ENCODE measurements around the gene FRMD8. TPM values are rescaled to one million over a fixed set of nuclear protein-coding genes. Genes with fewer than 3 reads are reported as not detected.

Gene FRMD8
- total RNA-seq, 1 donor from 2014 or later = 70.6 TPM

DNA sequence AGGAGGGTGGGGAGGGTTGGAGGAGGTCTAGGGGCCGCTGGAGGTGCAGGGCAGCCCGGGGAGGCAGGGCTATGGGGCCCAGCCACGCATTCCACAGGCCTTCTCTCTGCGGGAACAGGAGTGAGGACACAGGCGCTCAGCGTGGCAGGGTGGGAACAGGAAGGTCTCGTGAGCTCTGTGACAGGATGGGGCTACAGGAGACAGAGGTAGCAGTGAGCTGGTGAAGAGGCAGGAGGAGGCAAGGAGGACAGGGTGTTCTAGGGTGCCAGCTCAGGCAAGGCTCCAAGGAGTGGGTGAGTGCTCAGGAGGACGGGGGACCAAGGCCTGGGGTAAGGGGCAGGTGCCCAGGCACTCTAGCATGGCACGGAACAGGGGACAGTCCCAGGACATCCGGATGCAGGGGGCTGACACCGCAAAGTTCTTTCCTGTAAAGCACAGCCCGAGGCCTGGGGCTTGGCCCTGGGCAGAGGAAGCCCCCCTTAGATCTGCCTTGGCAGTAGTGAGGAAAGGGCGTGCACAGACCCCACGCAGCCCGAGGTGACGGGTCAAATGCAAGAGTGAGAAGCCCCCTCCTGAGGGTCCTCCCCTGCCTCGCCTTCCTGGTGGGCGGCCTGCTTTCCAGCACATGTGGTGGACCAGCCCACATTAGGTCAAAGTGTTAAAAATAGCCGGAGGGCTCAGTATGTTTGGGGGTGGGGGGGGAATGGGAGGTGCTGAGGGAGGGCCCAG lies 31.4 kb downstream of the FRMD8 start:
- Mint-ChIP-seq H3K27ac (peak overlapping the region; percentile 100), H3K4me1 (peaks cover 67% of the 10 kb centered on the region), H3K4me3 (peak overlapping the region; percentile 86), H3K36me3 (ENCODE audit: low read depth) (peaks cover 15% of the 10 kb centered on the region), H3K27me3 (no peaks in the 10 kb centered on the region), H3K9me3 (no peaks in the 10 kb centered on the region)
- peak; percentile 1 for ATAC-seq (ENCODE audit: low read depth)
- POLR2A ChIA-PET = interaction anchor here (0.9 to 19.3 kb wide), 20 partner anchors 9 to 442 kb away, joined by 3 to 3752 read pairs (median 9); partner anchors contain the start of genes FAM89B, FRMD8, MALAT1 and NEAT1
- CTCF ChIA-PET = interaction anchor here (0.8 to 12.8 kb wide), 8 partner anchors 10 to 86 kb away, joined by 3 to 289 read pairs (median 6); partner anchors contain the start of gene MALAT1
- intact Hi-C loops (cut with micrococcal nuclease) = loop anchor here (2.0 kb wide), 2 partner anchors 15 to 59 kb away; no protein-coding TSS in a partner anchor
- TF ChIP-seq, protein P1, sequence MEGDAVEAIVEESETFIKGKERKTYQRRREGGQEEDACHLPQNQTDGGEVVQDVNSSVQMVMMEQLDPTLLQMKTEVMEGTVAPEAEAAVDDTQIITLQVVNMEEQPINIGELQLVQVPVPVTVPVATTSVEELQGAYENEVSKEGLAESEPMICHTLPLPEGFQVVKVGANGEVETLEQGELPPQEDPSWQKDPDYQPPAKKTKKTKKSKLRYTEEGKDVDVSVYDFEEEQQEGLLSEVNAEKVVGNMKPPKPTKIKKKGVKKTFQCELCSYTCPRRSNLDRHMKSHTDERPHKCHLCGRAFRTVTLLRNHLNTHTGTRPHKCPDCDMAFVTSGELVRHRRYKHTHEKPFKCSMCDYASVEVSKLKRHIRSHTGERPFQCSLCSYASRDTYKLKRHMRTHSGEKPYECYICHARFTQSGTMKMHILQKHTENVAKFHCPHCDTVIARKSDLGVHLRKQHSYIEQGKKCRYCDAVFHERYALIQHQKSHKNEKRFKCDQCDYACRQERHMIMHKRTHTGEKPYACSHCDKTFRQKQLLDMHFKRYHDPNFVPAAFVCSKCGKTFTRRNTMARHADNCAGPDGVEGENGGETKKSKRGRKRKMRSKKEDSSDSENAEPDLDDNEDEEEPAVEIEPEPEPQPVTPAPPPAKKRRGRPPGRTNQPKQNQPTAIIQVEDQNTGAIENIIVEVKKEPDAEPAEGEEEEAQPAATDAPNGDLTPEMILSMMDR (IDR thresholded peaks at IDR 0.05) = no peak
- DNase-seq = peak; percentile 55

DNA sequence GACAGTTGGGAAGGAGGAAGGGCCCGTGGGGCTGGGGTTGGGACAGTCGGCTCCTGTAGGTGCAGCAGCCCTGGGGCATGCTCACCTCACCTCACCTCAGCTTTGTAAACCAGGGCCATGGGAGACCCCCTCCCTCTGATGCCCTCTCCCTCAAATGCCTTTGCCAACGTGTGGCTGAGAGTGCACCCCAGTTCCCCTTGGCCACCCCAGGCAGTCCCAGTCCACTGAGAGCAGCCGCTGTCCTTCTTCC lies 31.9 kb downstream of the FRMD8 start:
- Mint-ChIP-seq H3K4me1 (peaks cover 69% of the 10 kb centered on the region), H3K27ac (peak overlapping the region; percentile 100), H3K36me3 (ENCODE audit: low read depth) (peaks cover 15% of the 10 kb centered on the region), H3K27me3 (no peaks in the 10 kb centered on the region), H3K9me3 (no peaks in the 10 kb centered on the region), H3K4me3 (peak overlapping the region; percentile 87)
- ATAC-seq (ENCODE audit: low read depth) (peak; percentile 0), DNase-seq (no peak)
- CTCF ChIA-PET = interaction anchor here (0.8 to 12.8 kb wide), 5 partner anchors 9 to 86 kb away, joined by 3 to 289 read pairs (median 5); partner anchors contain the start of gene MALAT1
- POLR2A ChIA-PET = interaction anchor here (1.0 to 19.3 kb wide), 18 partner anchors 8 to 441 kb away, joined by 3 to 3752 read pairs (median 15); partner anchors contain the start of genes FAM89B, FRMD8, MALAT1 and NEAT1
- intact Hi-C loops (cut with micrococcal nuclease) = no loop called here
- TF ChIP-seq, protein P1 (IDR thresholded peaks at IDR 0.05) = no peak

DNA sequence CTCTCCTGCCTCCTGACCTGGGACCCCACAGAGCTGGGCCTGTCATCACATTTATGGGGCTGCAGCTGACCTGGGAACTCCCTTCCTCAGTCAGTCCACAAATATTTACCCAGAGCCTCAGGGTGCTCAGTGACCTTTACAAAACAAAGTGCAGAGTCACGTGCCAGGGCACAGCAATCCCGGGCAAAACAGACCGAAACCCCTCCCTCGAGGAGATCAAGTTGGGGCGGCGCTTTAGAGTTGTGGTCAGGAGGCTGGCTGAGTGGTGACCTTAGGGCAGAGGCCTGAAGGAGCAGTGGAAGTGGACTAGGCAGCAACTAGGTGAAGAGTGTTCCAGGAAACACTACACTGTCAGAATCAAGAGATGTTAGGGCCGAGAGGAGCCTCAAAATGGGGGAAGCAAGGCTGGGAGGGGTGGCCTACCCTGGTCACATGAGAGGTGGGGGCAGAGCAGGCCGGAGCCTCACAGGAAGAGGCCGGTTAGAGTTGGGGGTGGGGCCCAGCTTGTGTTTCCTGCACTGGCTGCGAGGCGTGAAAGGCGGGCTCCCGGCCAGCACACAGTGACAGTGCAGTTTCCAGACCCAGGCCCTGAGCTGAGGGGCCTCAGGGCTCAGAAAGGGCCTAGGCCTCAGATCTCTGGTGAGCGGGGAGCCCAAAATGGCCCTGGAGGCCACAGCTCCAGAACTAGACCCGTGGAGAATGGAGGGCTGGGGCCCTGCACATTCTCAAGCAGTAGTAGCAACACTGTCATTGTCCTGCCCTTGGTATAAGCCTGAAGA lies 32.4 kb downstream of the FRMD8 start:
- no peaks in the 10 kb centered on the region for H3K27me3 Mint-ChIP-seq
- DNase-seq = peak; percentile 87
- peak overlapping the region; percentile 87 for H3K4me3 Mint-ChIP-seq
- peak overlapping the region; percentile 100 for H3K27ac Mint-ChIP-seq
- intact Hi-C loops (cut with micrococcal nuclease) = loop anchor here (1.0 kb wide), 2 partner anchors 12 to 78 kb away; no protein-coding TSS in a partner anchor
- ChIA-PET POLR2A (interaction anchor here (0.6 to 19.3 kb wide), 25 partner anchors 8 to 441 kb away, joined by 3 to 3752 read pairs (median 6); partner anchors contain the start of genes FAM89B, FRMD8, MALAT1 and NEAT1), CTCF (interaction anchor here (1.0 to 12.8 kb wide), 5 partner anchors 11 to 85 kb away, joined by 3 to 289 read pairs (median 5); partner anchors contain the start of gene MALAT1)
- peaks cover 15% of the 10 kb centered on the region for H3K36me3 Mint-ChIP-seq (ENCODE audit: low read depth)
- peak; percentile 50 for ATAC-seq (ENCODE audit: low read depth)
- H3K9me3 Mint-ChIP-seq = no peaks in the 10 kb centered on the region
- TF ChIP-seq, protein P1 (IDR thresholded peaks at IDR 0.05) = no peak
- peaks cover 71% of the 10 kb centered on the region for H3K4me1 Mint-ChIP-seq

DNA sequence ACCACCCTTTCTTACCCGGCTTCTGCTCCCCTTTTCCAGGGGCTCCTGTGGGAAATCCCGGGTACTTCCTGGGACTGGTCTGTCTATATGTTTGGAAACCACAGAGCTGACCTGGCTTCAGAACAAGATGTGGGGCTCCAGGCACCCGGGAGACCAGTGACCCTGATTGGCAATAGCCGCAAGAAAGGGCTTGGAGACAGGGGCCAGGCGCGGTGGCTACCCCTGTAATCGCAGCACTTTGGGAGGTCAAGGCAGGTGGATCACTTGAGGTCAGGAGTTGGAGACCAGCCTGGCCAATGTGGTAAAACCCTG lies 33.0 kb downstream of the FRMD8 start:
- intact Hi-C loops (cut with micrococcal nuclease) = loop anchor here (1.0 kb wide), 2 partner anchors 12 to 78 kb away; no protein-coding TSS in a partner anchor
- Mint-ChIP-seq H3K9me3 (no peaks in the 10 kb centered on the region), H3K4me3 (peak overlapping the region; percentile 87), H3K27ac (peak overlapping the region; percentile 100), H3K36me3 (ENCODE audit: low read depth) (peaks cover 19% of the 10 kb centered on the region), H3K27me3 (no peaks in the 10 kb centered on the region), H3K4me1 (peaks cover 73% of the 10 kb centered on the region)
- ATAC-seq (ENCODE audit: low read depth) (no peak), DNase-seq (no peak)
- TF ChIP-seq, protein P1 (IDR thresholded peaks at IDR 0.05) = no peak
- ChIA-PET POLR2A (interaction anchor here (0.6 to 19.3 kb wide), 23 partner anchors 7 to 1209 kb away, joined by 3 to 3752 read pairs (median 6); partner anchors contain the start of genes FAM89B, FRMD8, MALAT1 and NEAT1), CTCF (interaction anchor here (1.0 to 12.8 kb wide), 4 partner anchors 10 to 85 kb away, joined by 3 to 289 read pairs (median 5); partner anchors contain the start of gene MALAT1)
